GM21423 (cell line): ENCODE results near the gene SAMSN1.
"Not testable (repeated sequence)": the region's sequence is repeated elsewhere in the genome, so short reads cannot be mapped to it uniquely, and the experiment has no call there.

ENCODE experiments used
- ATAC-seq: cut with Tn5 transposase; IDR thresholded peaks from one replicate; pipeline ENCODE4 v1.9.1; 2021; ENCODE audit warnings: mild to moderate bottlenecking, moderate library complexity; ENCODE audit not compliant: unreplicated experiment

Gene SAMSN1

GRCh38 chr21:14567331-14568279 is 21.5 kb upstream of the SAMSN1 start:
- ATAC-seq, result no peak

GRCh38 chr21:14566894-14567293 is 20.8 kb upstream of the SAMSN1 start:
- no peak for ATAC-seq

- no peak for ATAC-seq
Observed at GRCh38 chr21:14562959-14563358, 16.8 kb upstream of the SAMSN1 start.

- no peak for ATAC-seq
Observed at GRCh38 chr21:14560555-14560954, 14.4 kb upstream of the SAMSN1 start.

- ATAC-seq, result no peak
Observed at GRCh38 chr21:14560139-14560538, 14.0 kb upstream of the SAMSN1 start.

GRCh38 chr21:14559102-14559501 is 13.0 kb upstream of the SAMSN1 start:
- no peak for ATAC-seq

- peak; percentile 36 for ATAC-seq
Observed at GRCh38 chr21:14557413-14557812, 11.3 kb upstream of the SAMSN1 start.

- ATAC-seq, result no peak
Observed at GRCh38 chr21:14554948-14555347, 8.8 kb upstream of the SAMSN1 start.

GRCh38 chr21:14553422-14553821 is 7.3 kb upstream of the SAMSN1 start:
- no peak for ATAC-seq

GRCh38 chr21:14551741-14552140 is 5.6 kb upstream of the SAMSN1 start:
- ATAC-seq, result no peak

- ATAC-seq, result no peak
Observed at GRCh38 chr21:14550135-14550534, 4.0 kb upstream of the SAMSN1 start.

- no peak for ATAC-seq
Observed at GRCh38 chr21:14548779-14549178, 2.7 kb upstream of the SAMSN1 start.

- peak; percentile 41 for ATAC-seq
Observed at GRCh38 chr21:14547834-14548513, 1.9 kb upstream of the SAMSN1 start.

GRCh38 chr21:14546719-14547118 is 604 bp upstream of the SAMSN1 start:
- not testable (repeated sequence) for ATAC-seq

GRCh38 chr21:14543983-14544382 is 2.1 kb downstream of the SAMSN1 start:
- no peak for ATAC-seq

GRCh38 chr21:14542638-14543037 is 3.5 kb downstream of the SAMSN1 start:
- ATAC-seq, result no peak

GRCh38 chr21:14541841-14542490 is 4.1 kb downstream of the SAMSN1 start:
- no peak for ATAC-seq

- ATAC-seq, result no peak
Observed at GRCh38 chr21:14538483-14538882, 7.6 kb downstream of the SAMSN1 start.

- ATAC-seq, result no peak
Observed at GRCh38 chr21:14536929-14537328, 9.2 kb downstream of the SAMSN1 start.

GRCh38 chr21:14535702-14536101 is 10.4 kb downstream of the SAMSN1 start:
- ATAC-seq, result no peak
